ENCODE results near the gene SLC43A2.
"Not testable (repeated sequence)": the region's sequence is repeated elsewhere in the genome, so short reads cannot be mapped to it uniquely, and the experiment has no call there.

Gene SLC43A2

DNA sequence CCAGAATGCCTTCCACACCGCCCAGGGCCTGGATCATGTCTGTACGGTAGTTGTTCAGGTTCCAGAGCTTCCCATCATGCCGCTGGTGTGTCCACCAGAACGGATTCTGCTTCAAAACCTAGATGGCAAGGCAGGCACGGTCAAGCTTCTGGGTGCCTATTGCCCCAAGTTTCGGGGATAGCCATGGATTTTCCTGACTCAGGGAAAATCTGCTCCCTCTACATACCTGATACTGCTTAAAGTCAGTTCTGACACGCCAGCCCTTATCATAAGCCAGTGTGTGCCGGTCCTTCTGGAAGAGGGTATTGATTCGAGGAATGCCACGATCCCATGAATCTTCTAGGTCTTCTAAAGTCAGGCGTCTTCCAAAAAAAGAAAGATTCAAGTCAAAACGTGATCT, 32.4 kb upstream of the SLC43A2 start:
- no peak overlapping the region for H3K4me3 ChIP-seq (ENCODE audit: low read length)
- H2AFZ ChIP-seq (ENCODE audit: low read length) = no peak overlapping the region
- H3K79me2 ChIP-seq (ENCODE audit: low read length) = peaks cover 28% of the 10 kb centered on the region
- no peaks in the 10 kb centered on the region for H4K20me1 ChIP-seq (ENCODE audit: insufficient read depth, low read length)
- no peaks in the 10 kb centered on the region for H3K9me3 ChIP-seq (replicated peaks; ENCODE audit: insufficient read depth, low read length)
- H3F3A ChIP-seq (ENCODE audit: insufficient read depth, low read length) = no peaks in the 10 kb centered on the region
- TF ChIP-seq EZH2phosphoT487 (IDR thresholded peaks at IDR 0.05; ENCODE audit: low read length) = no peak
- TF ChIP-seq, protein P1, sequence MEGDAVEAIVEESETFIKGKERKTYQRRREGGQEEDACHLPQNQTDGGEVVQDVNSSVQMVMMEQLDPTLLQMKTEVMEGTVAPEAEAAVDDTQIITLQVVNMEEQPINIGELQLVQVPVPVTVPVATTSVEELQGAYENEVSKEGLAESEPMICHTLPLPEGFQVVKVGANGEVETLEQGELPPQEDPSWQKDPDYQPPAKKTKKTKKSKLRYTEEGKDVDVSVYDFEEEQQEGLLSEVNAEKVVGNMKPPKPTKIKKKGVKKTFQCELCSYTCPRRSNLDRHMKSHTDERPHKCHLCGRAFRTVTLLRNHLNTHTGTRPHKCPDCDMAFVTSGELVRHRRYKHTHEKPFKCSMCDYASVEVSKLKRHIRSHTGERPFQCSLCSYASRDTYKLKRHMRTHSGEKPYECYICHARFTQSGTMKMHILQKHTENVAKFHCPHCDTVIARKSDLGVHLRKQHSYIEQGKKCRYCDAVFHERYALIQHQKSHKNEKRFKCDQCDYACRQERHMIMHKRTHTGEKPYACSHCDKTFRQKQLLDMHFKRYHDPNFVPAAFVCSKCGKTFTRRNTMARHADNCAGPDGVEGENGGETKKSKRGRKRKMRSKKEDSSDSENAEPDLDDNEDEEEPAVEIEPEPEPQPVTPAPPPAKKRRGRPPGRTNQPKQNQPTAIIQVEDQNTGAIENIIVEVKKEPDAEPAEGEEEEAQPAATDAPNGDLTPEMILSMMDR (IDR thresholded peaks at IDR 0.05; ENCODE audit: low read length) = no peak
- TF ChIP-seq EZH2 (optimal IDR thresholded peaks at IDR 0.05; ENCODE audit: low read depth, low read length) = no peak
- no peak for DNase-seq
- H3K27ac ChIP-seq (ENCODE audit: low read length) = no peak overlapping the region
- H3K4me2 ChIP-seq (ENCODE audit: low read depth, low read length) = no peak overlapping the region
- no peaks in the 10 kb centered on the region for H3K27me3 ChIP-seq (replicated peaks; ENCODE audit: insufficient read depth, low read length)
- no peaks in the 10 kb centered on the region for H3K4me1 ChIP-seq (ENCODE audit: low read length)
- peaks cover 24% of the 10 kb centered on the region for H3K36me3 ChIP-seq (replicated peaks; ENCODE audit: insufficient read depth, low read length)
- H3K9ac ChIP-seq (ENCODE audit: low read length) = no peak overlapping the region
- H3K9me2 ChIP-seq (replicated peaks; ENCODE audit: insufficient read depth, low read length) = no peaks in the 10 kb centered on the region

DNA sequence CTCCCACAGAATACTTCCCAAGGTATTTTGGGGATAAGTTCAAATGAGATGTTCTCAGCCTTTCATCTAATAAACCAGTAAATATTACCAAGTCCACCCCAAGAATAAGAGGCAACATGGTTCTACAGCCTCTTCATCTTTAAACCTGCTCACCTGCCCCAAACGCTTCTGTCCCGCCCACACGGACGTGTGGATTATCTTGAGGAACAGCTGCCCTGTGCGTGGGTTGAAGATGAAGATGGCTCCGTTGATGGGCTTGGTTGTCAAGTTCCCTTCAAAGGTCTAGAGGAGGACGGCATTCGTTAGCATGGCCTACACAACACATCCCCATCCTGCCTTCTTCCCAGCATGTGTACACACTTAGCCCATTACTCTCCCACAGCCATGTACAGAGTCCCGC, 29.5 kb upstream of the SLC43A2 start:
- DNase-seq = no peak
- H3K27me3 ChIP-seq (replicated peaks; ENCODE audit: insufficient read depth, low read length) = no peaks in the 10 kb centered on the region
- TF ChIP-seq EZH2 (optimal IDR thresholded peaks at IDR 0.05; ENCODE audit: low read depth, low read length) = no peak
- TF ChIP-seq, protein P1 (IDR thresholded peaks at IDR 0.05; ENCODE audit: low read length) = no peak
- TF ChIP-seq EZH2phosphoT487 (IDR thresholded peaks at IDR 0.05; ENCODE audit: low read length) = no peak
- no peak overlapping the region for H2AFZ ChIP-seq (ENCODE audit: low read length)
- no peak overlapping the region for H3K27ac ChIP-seq (ENCODE audit: low read length)
- peaks cover 17% of the 10 kb centered on the region for H3K79me2 ChIP-seq (ENCODE audit: low read length)
- no peaks in the 10 kb centered on the region for H3K9me2 ChIP-seq (replicated peaks; ENCODE audit: insufficient read depth, low read length)
- no peaks in the 10 kb centered on the region for H3K4me1 ChIP-seq (ENCODE audit: low read length)
- no peak overlapping the region for H3K9ac ChIP-seq (ENCODE audit: low read length)
- H3K9me3 ChIP-seq (replicated peaks; ENCODE audit: insufficient read depth, low read length) = no peaks in the 10 kb centered on the region
- H3F3A ChIP-seq (ENCODE audit: insufficient read depth, low read length) = no peaks in the 10 kb centered on the region
- H3K4me2 ChIP-seq (ENCODE audit: low read depth, low read length) = no peak overlapping the region
- no peaks in the 10 kb centered on the region for H4K20me1 ChIP-seq (ENCODE audit: insufficient read depth, low read length)
- H3K4me3 ChIP-seq (ENCODE audit: low read length) = no peak overlapping the region
- peaks cover 27% of the 10 kb centered on the region for H3K36me3 ChIP-seq (replicated peaks; ENCODE audit: insufficient read depth, low read length)

DNA sequence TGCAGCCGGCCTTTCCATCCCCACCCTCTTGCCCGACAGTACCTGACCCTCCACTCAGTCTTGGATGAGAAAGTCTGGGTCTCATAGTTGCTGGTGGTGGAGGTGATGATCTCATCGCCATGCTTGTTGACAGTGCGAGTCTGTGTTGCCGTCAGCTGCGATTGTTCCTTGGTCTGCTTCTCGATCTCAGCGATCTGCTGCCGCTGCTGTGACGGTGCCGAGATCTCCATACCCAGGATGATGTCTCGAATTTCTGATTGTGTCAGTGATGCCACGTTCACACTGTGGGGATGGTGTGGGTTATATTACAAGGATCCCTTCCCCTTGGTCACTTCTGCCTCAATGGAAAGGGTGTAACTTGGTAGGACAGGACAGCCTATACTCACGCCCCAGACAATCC, 25.1 kb upstream of the SLC43A2 start:
- H3K27ac ChIP-seq (ENCODE audit: low read length) = no peak overlapping the region
- TF ChIP-seq, protein P1 (IDR thresholded peaks at IDR 0.05; ENCODE audit: low read length) = no peak
- TF ChIP-seq EZH2 (optimal IDR thresholded peaks at IDR 0.05; ENCODE audit: low read depth, low read length) = no peak
- no peak for TF ChIP-seq EZH2phosphoT487 (IDR thresholded peaks at IDR 0.05; ENCODE audit: low read length)
- H3K36me3 ChIP-seq (replicated peaks; ENCODE audit: insufficient read depth, low read length) = peaks cover 10% of the 10 kb centered on the region
- peaks cover 5% of the 10 kb centered on the region; the same call in 1 of the 2 replicates for H3K4me1 ChIP-seq (ENCODE audit: low read length)
- H3K9ac ChIP-seq (ENCODE audit: low read length) = no peak overlapping the region
- no peaks in the 10 kb centered on the region for H3K27me3 ChIP-seq (replicated peaks; ENCODE audit: insufficient read depth, low read length)
- no peaks in the 10 kb centered on the region for H4K20me1 ChIP-seq (ENCODE audit: insufficient read depth, low read length)
- no peak overlapping the region for H3K4me2 ChIP-seq (ENCODE audit: low read depth, low read length)
- peaks cover 7% of the 10 kb centered on the region for H3K79me2 ChIP-seq (ENCODE audit: low read length)
- H3K9me2 ChIP-seq (replicated peaks; ENCODE audit: insufficient read depth, low read length) = no peaks in the 10 kb centered on the region
- H3K4me3 ChIP-seq (ENCODE audit: low read length) = no peak overlapping the region
- H3F3A ChIP-seq (ENCODE audit: insufficient read depth, low read length) = peaks cover 27% of the 10 kb centered on the region
- no peaks in the 10 kb centered on the region for H3K9me3 ChIP-seq (replicated peaks; ENCODE audit: insufficient read depth, low read length)
- no peak overlapping the region for H2AFZ ChIP-seq (ENCODE audit: low read length)
- no peak for DNase-seq

DNA sequence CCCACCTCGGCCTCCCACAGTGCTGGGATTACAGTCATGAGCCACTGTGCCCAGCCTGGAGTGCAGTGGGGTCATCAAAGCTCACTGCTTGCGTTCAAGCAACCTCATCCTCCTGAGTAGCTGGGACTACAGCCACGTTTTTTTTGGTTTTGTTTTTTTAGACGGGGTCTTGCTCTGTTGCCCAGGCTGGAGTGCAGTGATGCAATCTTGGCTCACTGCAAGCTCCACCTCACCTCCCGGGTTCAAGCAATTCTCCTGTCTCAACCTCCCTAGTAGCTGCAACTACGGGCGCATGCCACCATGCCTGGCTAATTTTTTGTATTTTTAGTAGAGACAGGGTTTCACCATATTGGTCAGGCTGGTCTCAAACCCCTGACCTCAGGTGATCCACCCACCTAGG, 24.2 kb upstream of the SLC43A2 start:
- not testable (repeated sequence) for DNase-seq; H3K36me3 ChIP-seq (replicated peaks; ENCODE audit: insufficient read depth, low read length); H3K27ac ChIP-seq (ENCODE audit: low read length); H3K9me2 ChIP-seq (replicated peaks; ENCODE audit: insufficient read depth, low read length); H4K20me1 ChIP-seq (ENCODE audit: insufficient read depth, low read length); H3K9ac ChIP-seq (ENCODE audit: low read length); H3K79me2 ChIP-seq (ENCODE audit: low read length); H2AFZ ChIP-seq (ENCODE audit: low read length); H3K9me3 ChIP-seq (replicated peaks; ENCODE audit: insufficient read depth, low read length); H3K4me3 ChIP-seq (ENCODE audit: low read length); H3K27me3 ChIP-seq (replicated peaks; ENCODE audit: insufficient read depth, low read length); H3K4me2 ChIP-seq (ENCODE audit: low read depth, low read length)
- H3F3A ChIP-seq (ENCODE audit: insufficient read depth, low read length) = peaks cover 27% of the 10 kb centered on the region
- peaks cover 10% of the 10 kb centered on the region for H3K4me1 ChIP-seq (ENCODE audit: low read length)

Measured in MM.1S (cell line).